GM21360 (cell line): ENCODE measurements around the gene GRIK1.

Source experiments
- ATAC-seq: cut with Tn5 transposase; IDR thresholded peaks from one replicate; pipeline ENCODE4 v1.9.1; 2021; ENCODE audit warnings: mild to moderate bottlenecking, moderate library complexity; ENCODE audit not compliant: unreplicated experiment

Gene GRIK1

DNA sequence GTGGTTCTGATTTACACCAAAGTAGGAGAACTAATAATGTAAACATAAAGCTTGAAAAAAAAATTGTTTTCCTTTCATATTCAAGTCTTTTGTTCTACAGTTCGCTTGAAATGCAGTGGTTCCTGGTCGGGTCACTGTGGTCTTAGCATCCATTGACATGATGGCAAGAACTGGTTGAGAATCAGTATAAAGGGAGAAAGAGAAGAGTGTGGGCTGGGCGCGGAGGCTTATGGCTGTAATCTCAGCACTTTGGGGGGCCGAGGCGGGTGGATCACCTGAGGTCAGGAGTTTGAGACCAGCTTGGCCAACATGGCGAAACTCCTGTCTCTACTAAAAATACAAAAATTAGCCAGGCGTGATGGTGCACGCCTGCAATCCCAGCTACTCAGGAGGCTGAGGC, 390.2 kb downstream of the GRIK1 start:
- no peak for ATAC-seq

DNA sequence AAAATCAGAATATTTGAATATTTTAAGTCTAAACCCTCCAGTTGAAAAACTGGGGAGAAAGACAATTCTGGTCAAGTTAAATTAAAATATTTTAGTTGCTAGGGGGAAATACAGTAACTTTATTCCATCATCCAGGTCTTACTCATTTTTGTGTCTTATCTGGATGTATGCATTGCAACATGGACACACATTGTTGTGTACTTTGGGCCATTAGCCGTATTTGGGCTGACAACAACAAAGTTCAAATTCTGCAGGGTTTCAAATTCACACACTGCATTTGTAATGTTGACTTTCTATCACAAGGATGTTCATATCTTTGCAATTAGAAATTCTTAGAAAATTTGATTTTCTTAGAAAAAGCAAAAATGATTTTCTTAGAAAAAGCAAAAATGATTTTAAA, 391.8 kb downstream of the GRIK1 start:
- ATAC-seq, result no peak

GRCh38 chr21:29546071-29546470, 393.7 kb downstream of the GRIK1 start:
- ATAC-seq, result no peak

DNA sequence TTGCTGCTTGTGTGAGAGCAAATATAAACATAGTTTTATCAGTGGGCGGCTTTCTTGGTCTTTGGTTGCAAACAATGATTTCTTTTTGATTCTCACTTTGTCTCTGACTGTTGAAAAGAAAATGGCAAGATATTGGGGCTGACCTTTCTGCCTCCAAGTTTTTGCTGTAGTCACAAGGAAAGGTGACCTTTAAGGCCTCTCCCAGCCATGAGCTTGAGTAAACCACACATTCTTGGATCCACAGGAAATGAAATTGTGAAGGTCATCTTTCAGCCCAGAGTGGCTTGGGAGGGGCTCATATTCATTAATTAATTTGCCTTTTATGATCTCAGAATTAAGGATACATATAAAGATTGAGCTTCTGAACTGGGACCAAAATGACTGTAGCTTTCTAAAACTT, 399.5 kb downstream of the GRIK1 start:
- ATAC-seq, result no peak

DNA sequence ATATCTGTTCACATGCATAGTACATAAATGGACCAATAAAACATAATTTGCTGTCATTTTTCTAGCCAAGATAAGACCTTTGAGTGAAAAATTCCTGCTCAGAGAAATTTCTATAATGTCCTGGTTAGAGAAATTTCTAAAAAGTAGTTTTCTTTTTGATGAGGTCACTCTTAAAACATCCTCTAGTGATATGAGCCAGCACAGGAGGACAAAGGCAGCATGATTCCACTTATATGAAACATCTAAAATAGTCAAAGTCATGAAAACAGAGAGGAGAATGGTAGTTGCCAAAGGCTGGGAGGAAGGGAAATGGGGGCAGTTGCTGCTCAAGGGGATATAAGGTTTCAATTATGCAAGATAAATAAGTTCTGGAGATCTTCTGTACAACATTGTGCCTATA, 401.7 kb downstream of the GRIK1 start:
- ATAC-seq, result no peak

DNA sequence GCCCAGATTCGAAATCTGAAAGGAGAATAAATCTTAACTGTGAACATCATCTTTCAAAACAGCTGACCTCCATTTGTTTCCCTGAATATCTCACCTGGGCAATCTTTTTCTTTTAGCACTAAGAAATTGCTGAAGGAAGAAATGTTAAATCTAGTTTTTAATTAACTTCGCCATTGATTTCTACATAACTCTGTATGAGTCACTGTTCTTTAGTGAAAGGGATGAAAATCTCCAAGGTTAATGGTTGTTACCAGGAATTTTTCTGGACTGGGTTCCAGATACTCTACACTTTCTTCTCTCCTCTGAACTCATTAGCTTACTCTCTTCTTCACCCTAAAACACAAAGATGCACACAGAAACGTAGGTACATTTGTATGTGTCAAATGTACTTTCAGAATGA, 405.3 kb downstream of the GRIK1 start:
- ATAC-seq, result no peak

- ATAC-seq, result no peak
Observed at GRCh38 chr21:29529139-29529538, 410.7 kb downstream of the GRIK1 start.

- ATAC-seq, result no peak
Observed at GRCh38 chr21:29526545-29526944, 413.3 kb downstream of the GRIK1 start.

GRCh38 chr21:29524055-29524454, 415.7 kb downstream of the GRIK1 start:
- ATAC-seq, result no peak

DNA sequence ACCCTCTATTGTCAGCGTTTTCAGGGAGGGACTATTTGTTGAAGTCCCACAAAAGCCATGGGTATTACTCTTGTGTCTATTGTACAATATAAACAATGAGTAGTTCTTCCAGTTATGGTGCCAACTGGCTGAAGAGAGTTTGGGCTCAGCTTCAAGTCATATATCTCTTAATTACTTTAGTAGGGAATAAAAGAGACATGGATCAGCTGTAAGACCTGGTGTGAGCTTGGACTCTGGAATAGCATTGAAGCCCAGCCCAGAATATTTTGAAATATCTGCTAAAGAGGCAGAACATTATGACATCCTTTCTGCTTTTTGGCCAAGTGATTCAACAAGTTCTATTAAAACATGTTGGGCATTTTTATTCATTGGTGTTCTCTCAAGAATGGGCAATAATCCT, 416.1 kb downstream of the GRIK1 start:
- no peak for ATAC-seq

DNA sequence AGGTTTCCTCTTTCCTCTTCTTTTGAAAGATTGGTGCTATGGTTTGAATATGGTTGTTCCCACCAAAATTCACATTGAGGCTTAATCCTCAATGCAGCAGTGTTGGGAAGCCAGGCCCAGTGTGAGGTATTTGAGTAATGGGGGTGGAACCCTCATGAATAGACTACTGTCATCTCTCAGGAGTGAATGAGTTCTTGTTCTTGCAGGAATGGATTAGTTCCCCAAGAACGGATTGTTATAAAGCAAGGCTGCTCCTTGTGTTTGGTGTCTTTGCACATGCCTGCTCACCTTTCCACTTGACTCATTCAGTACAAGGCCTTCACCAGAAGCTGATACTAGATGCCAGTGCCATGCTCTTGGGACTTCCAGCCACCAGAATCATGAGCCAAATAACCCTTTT, 417.9 kb downstream of the GRIK1 start:
- ATAC-seq, result no peak

DNA sequence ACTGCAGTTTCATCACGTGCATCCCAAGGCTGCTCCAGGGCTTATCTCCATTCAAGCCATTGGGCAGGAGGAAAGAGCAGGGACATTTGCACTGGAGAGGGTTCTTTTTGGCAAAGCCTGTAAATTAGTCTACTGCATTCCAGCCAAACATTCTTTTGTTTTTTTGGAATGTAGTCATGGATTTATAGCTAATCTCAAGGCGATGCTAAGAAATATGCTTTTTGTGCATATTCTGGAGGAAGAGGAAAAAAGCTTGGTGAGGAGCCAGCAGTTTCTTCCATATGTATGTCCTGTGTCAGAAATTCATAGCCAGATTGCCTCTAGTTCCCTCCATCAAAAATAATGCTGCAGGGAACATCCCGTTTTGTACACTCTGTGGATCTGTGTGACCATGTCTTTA, 419.6 kb downstream of the GRIK1 start:
- no peak for ATAC-seq

DNA sequence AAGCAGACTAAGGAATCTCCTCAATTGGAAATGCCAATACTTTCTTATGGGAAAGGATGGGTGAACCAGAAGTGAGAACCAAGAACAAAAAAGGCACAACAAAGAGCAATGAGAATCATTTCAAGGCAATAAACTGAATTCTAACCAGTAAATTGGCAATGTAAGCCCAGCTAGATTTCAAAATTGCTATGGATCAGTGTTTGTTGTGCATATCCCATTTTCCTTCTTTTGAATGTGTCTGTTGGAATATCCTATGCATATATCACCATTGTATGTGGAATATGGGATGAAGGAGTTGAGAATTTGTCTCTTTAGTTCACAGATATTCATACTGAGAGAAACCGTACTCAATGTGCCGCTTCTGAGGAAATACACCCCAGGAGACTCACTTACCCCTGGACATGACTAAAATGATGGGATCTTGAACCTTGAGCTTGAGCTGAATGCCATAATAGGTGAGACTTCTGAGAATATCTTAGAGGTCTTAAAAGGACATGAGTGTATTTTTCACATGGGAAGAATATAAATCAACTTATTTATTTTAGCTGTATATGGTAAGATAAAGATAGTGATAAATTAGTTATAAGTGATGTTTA, 425.0 kb downstream of the GRIK1 start:
- ATAC-seq, result no peak

- no peak for ATAC-seq
Observed at GRCh38 chr21:29513535-29513934, 426.3 kb downstream of the GRIK1 start.

DNA sequence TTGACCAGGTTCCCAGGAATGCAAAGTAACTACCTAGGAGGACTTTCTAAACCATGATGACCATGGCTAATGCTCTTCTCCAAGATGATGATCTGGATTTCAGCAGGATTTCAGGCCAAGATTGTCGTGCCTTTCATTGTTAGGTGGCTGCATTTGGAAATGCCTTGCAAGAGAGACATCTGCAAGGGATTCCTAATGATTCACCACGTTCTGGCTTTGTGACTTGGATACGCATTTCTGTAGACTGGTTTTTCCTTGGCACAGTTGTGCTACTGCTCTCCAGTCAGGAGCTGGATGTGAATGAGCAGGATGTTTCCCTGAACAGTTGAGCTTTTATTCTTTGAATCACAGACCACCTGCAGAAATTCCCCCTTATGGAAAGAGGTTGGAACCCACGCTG, 428.7 kb downstream of the GRIK1 start:
- no peak for ATAC-seq

GRCh38 chr21:29509121-29509520, 430.7 kb downstream of the GRIK1 start:
- ATAC-seq, result no peak

- ATAC-seq, result no peak
Observed at GRCh38 chr21:29508301-29508700, 431.5 kb downstream of the GRIK1 start.

DNA sequence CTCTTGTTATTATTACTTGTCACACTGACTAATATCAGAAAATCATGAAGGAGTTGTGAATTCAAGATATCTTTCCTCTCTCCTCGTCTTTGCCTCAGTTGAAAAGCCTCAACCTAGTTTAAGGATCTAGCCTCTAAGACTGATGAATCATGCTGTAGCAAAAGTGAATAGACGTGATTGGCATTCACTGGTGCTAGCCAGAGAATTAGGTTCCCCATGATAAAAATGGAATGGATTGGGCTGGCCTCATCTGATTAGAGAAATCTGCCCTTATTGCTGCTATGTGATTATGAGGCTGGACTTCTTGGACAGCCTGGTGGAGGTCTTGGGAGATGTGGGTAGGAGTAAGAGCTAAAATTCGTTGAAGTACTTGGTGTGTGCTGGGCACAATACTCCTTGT, 432.8 kb downstream of the GRIK1 start:
- ATAC-seq, result no peak

DNA sequence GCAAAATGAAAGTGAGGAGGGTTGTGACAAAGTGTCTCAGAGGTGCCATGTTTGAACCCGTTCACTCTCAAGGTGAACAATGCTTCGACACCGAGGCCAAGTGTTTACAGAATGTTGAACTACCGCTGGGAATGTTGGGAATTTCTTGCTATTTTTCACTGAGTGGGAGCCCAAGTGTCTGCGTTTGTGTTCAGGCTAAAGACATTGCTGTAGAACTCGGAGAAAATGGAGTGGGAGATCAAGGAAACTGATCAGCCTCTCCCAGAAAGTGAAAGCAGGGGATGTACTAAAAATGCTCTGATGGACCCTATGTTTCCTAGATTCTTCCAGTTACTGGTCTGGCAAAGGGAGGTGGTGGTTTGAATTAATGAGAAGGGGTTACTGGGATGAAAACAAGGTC, 433.6 kb downstream of the GRIK1 start:
- no peak for ATAC-seq

DNA sequence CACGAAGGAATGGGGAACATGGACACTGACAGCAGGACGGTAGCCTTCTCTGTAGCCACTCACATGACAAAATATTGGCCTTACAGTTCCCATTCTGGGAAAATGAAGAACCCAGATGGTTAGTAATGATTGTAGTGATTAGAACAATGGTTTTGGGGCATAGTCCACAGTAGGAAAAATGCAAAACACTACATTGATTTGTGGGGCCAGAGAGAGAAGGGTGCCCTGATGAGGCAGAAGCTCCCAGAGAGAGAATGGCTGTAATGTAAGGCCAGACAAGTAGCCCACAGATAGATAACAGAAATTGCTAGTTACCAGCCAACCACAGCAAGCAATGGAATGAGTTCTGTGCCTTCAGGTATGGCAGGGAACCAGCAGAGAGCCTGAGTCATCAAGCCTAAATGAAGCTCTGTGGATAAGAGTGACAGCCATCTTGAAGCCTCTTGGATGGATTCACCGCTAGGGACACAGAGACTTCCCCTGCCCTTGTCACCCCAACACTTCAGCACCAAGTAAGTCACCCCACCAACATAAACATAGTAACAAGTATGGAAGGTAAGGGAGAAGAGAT, 435.0 kb downstream of the GRIK1 start:
- ATAC-seq, result no peak

- no peak for ATAC-seq
Observed at GRCh38 chr21:29501451-29501850, 438.3 kb downstream of the GRIK1 start.

DNA sequence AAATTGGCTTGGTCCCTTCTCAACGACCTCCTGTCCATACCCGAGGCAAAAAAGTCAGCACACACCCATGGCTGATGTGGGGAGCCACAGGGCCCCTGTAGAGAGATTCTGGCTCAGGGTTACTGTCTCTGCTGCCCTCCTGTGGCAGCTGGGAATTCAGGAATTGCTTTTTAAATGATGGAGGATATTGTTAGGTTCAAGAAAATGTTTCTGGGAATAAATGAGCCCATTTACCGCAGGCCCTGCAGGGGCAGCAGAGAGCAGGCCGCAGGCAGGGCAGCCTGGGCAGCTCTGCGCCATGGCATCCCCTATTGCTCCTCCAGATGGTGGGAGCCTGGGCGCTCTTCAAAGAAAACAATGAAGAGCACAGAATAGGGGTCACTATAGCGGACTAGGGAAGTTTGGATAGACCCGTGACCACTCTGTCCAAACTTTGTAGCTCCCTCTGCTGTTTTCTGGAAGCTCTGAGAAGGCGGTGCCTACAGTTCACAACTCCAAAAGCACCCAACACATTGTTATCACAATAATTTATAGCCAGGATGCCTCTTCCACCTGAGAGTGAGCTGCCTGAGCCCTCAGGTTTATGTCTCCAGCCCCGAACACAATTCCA, 440.0 kb downstream of the GRIK1 start:
- no peak for ATAC-seq

DNA sequence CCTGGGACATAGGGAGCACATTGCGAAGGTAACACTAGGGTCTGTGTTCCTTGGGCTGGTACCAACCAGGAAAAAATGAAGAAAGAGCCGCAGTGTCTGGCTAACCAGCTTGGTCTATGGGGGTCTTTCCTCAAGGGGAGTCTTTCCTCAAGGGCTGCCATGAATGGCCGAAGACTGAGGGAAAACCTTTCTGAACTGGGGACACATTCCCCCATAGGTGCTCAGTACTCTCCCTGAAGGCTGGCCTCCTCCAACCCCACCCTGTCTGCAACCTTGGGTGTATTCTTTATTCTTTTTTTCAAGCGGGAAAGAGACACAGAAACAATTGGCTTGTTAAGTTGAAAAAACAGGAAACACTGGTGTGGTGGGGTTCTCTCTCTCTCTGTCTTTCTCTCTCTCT, 440.6 kb downstream of the GRIK1 start:
- ATAC-seq, result no peak
